Common myeloid progenitor, CD34-positive (primary cell): ENCODE measurements around the gene WDFY2.

Experiments
- CTCF ChIA-PET: fragments of 350-600 bp; sonication (Branson Sonifier 250); formaldehyde crosslinking; loops from one replicate; lab custom pipeline; 2021; ENCODE audit warnings: antibody characterized with exemption; lab: Charles Lee
- POLR2A ChIA-PET: fragments of 350-600 bp; sonication (Branson Sonifier 250); formaldehyde crosslinking; loops from one replicate; lab custom pipeline; 2021; ENCODE audit warnings: antibody characterized with exemption; lab: Charles Lee
- DNase-seq, 3 donors: peaks; one replicate each; pipeline versions ENCODE4 v3.0.0 to v3.0.0-alpha.2; 2013
- H3K27ac ChIP-seq, 2 experiments: 1 replicate in 1 of 2; 2 replicates in 1 of 2; pipeline ENCODE4 v1.7.0; 2013; ENCODE audit warnings: inconsistent platforms in 2 of 2, low read length in 2 of 2, mild to moderate bottlenecking in 2 of 2, low read depth in 1 of 2, moderate library complexity in 1 of 2; ENCODE audit not compliant: severe bottlenecking in 2 of 2, insufficient read depth in 1 of 2, poor library complexity in 1 of 2
- H3K27me3 ChIP-seq, 5 experiments: replicated peaks in 2 of 5; 1 replicate in 3 of 5; 2 replicates in 2 of 5; pipeline versions ENCODE4 v1.6.1 to v1.7.0; 2013; ENCODE audit warnings: low read length in 4 of 5, mild to moderate bottlenecking in 2 of 5, moderate library complexity in 2 of 5, inconsistent platforms in 1 of 5; ENCODE audit not compliant: insufficient read depth in 5 of 5, control insufficient read depth in 4 of 5
- H3K36me3 ChIP-seq, 4 experiments: 1 replicate in 2 of 4; 2 replicates in 2 of 4; pipeline versions ENCODE4 v1.6.1 to v1.7.0; 2013; ENCODE audit warnings: low read length in 3 of 4, control low read depth in 1 of 4, mild to moderate bottlenecking in 1 of 4; ENCODE audit not compliant: control insufficient read depth in 4 of 4, insufficient read depth in 4 of 4
- H3K4me1 ChIP-seq, 4 experiments: 1 replicate in 3 of 4; 2 replicates in 1 of 4; pipeline versions ENCODE4 v1.6.1 to v1.7.1; 2013; ENCODE audit warnings: low read length in 3 of 4, mild to moderate bottlenecking in 3 of 4, control low read depth in 1 of 4, inconsistent platforms in 1 of 4, moderate library complexity in 1 of 4; ENCODE audit not compliant: control insufficient read depth in 4 of 4, insufficient read depth in 4 of 4; ENCODE audit errors: control extremely low read depth in 1 of 4
- H3K4me3 ChIP-seq, 7 experiments: 1 replicate in 4 of 7; 2 replicates in 3 of 7; pipeline versions ENCODE4 v1.5.1 to v1.7.0; 2013; ENCODE audit warnings: mild to moderate bottlenecking in 7 of 7, low read length in 6 of 7, moderate library complexity in 6 of 7, inconsistent platforms in 2 of 7, low read depth in 2 of 7, control low read depth in 1 of 7; ENCODE audit not compliant: insufficient read depth in 4 of 7, control insufficient read depth in 1 of 7; ENCODE audit errors: extremely low read depth in 1 of 7
- H3K9me3 ChIP-seq, 5 experiments: 1 replicate in 4 of 5; 2 replicates in 1 of 5; pipeline versions ENCODE4 v1.6.1 to v1.7.1; 2013; ENCODE audit warnings: low read length in 4 of 5, mild to moderate bottlenecking in 2 of 5, inconsistent platforms in 1 of 5, low read depth in 1 of 5, moderate library complexity in 1 of 5; ENCODE audit not compliant: control insufficient read depth in 4 of 5, insufficient read depth in 2 of 5; ENCODE audit errors: control extremely low read depth in 1 of 5
- whole genome bisulfite sequencing: methylation state at CpG from one replicate; pipeline ENCODE4 v1.1.5; 2013; ENCODE audit not compliant: insufficient coverage; 5-methylcytosine and 5-hydroxymethylcytosine counted together

Gene WDFY2

GRCh38 chr13:51771418-51772104, 187.3 kb downstream of the WDFY2 start:
- WGBS: 98% methylated on average over 16 of the region's 17 CpGs

GRCh38 chr13:51772105-51772455, 187.8 kb downstream of the WDFY2 start:
- ChIA-PET CTCF (interaction anchor here (0.8 to 1.6 kb wide), 4 partner anchors 11 to 26 kb away, joined by 3 to 6 read pairs (median 4); no protein-coding TSS in a partner anchor), POLR2A (no interaction called here)
- H3K4me3 ChIP-seq: no peak overlapping the region
- H3K27ac ChIP-seq: no peak overlapping the region
- peaks cover 0 to 11% (median 7%) of the 10 kb centered on the region in 4 experiments for H3K36me3 ChIP-seq
- no peaks in the 10 kb centered on the region for H3K9me3 ChIP-seq
- no peaks in the 10 kb centered on the region for H3K27me3 ChIP-seq
- no peaks in the 10 kb centered on the region for H3K4me1 ChIP-seq
- WGBS: 93% methylated on average over 9 of the region's 9 CpGs
- no peak for DNase-seq

More at GRCh38 chr13:51771418-51772104, 187.3 kb downstream of the WDFY2 start:
- no peaks in the 10 kb centered on the region for H3K9me3 ChIP-seq
- no peak overlapping the region for H3K4me3 ChIP-seq
- H3K27me3 ChIP-seq: no peaks in the 10 kb centered on the region
- H3K27ac ChIP-seq: no peak overlapping the region
- H3K36me3 ChIP-seq: peaks cover 0 to 14% (median 11%) of the 10 kb centered on the region in 4 experiments
- ChIA-PET POLR2A (no interaction called here), CTCF (interaction anchor here (0.8 to 1.6 kb wide), 4 partner anchors 11 to 26 kb away, joined by 3 to 6 read pairs (median 4); no protein-coding TSS in a partner anchor)
- DNase-seq: no peak
- H3K4me1 ChIP-seq: no peaks in the 10 kb centered on the region

- WGBS: 98% methylated on average over 6 of the region's 6 CpGs
- CTCF ChIA-PET: interaction anchor here (1.6 kb wide), 1 partner anchor 25 kb away, joined by 6 read pairs; no protein-coding TSS in a partner anchor
Measured at GRCh38 chr13:51772781-51773180, 188.5 kb downstream of the WDFY2 start.

DNA sequence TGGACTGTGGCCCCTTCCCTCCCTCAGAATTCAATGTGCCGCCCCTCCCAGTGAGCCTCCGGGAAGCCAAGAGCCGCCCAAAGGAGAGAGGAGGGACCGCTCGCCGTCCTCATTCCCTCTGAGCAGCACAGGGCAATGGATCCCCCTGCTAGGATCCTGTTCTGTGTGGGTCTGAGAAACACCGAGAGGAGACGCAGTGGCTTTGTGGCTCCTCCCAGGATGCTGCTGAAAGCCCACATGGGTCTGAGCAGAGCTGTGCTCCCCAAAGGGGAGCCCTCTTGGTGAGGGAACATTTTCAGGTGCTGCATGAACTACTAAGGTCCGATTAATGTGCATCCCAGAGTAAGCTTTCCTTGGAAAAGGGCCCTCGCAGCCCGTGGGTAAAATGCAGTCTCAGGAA, 189.3 kb downstream of the WDFY2 start:
- CTCF ChIA-PET: no interaction called here
- no peak for DNase-seq
- H3K36me3 ChIP-seq: peaks cover 0 to 7% (median 0%) of the 10 kb centered on the region in 4 experiments
- H3K4me1 ChIP-seq: peaks cover 3 to 10% (median 9%) of the 10 kb centered on the region in 4 experiments
- no peaks in the 10 kb centered on the region for H3K9me3 ChIP-seq
- no peak overlapping the region for H3K4me3 ChIP-seq
- 87% methylated on average over 8 of the region's 11 CpGs for WGBS
- no peaks in the 10 kb centered on the region for H3K27me3 ChIP-seq
- H3K27ac ChIP-seq: no peak overlapping the region
- POLR2A ChIA-PET: no interaction called here

More at GRCh38 chr13:51772781-51773180, 188.5 kb downstream of the WDFY2 start:
- POLR2A ChIA-PET: interaction anchor here (0.7 kb wide), 1 partner anchor 31 kb away, joined by 3 read pairs; no protein-coding TSS in a partner anchor
- Histone ChIP-seq H3K4me1 (peaks cover 0 to 3% (median 2%) of the 10 kb centered on the region in 4 experiments), H3K4me3 (no peak overlapping the region), H3K36me3 (peaks cover 0 to 11% (median 4%) of the 10 kb centered on the region in 4 experiments), H3K9me3 (no peaks in the 10 kb centered on the region), H3K27ac (no peak overlapping the region), H3K27me3 (no peaks in the 10 kb centered on the region)
- DNase-seq: no peak

DNA sequence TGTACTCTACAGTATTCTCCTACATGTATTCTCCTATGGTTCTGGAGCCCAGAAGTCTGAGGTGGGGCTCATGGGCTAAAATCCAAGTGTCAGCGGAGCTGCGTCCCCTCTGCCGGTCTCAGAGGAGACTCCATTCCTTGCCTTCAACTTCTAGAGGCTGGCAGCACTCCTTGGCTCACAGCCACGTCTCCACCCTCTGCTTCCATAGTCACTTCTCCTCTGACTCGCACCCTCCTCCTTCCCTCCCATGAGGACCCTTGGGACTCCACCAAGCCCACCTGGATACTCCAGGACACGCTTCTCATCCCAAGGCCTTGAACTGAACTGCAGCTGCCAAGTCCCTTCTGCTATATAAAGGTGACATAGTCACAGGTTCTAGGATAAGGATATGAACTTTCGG, 191.9 kb downstream of the WDFY2 start:
- CTCF ChIA-PET: no interaction called here
- H3K4me3 ChIP-seq: no peak overlapping the region
- H3K27ac ChIP-seq: no peak overlapping the region
- peaks cover 3 to 18% (median 14%) of the 10 kb centered on the region in 4 experiments for H3K4me1 ChIP-seq
- no peaks in the 10 kb centered on the region for H3K9me3 ChIP-seq
- peaks cover 0 to 3% (median 0%) of the 10 kb centered on the region in 4 experiments for H3K36me3 ChIP-seq
- no peak for DNase-seq
- 84% methylated on average over 5 of the region's 7 CpGs for WGBS
- no peaks in the 10 kb centered on the region for H3K27me3 ChIP-seq
- POLR2A ChIA-PET: no interaction called here

DNA sequence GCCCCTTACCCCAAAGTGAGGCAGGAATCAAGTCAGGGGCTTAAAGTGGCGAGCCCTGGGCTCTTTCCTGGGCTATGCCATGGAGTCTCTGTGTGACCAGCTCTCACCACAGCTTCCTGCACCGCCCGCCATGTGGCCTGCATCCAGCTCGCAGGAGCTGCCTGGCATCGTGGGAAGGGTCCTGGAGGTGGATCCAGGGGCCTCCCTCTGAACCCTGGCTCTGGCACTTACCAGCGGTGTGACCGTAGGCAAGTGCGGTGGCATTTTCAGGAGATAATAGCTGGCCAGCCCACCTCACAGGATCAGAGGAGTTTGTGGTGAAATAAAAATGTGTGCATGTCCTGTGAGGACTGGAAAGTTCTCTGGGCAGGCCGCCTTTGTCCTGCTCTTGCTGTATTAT, 193.7 kb downstream of the WDFY2 start:
- no peaks in the 10 kb centered on the region for H3K27me3 ChIP-seq
- H3K9me3 ChIP-seq: no peaks in the 10 kb centered on the region
- H3K4me3 ChIP-seq: peak overlapping the region in 3 of 7 experiments; percentile 12 to 60 (median 48)
- ChIA-PET CTCF (interaction anchor here (0.8 to 12.0 kb wide), 4 partner anchors 18 to 344 kb away, joined by 3 to 160 read pairs (median 4); no protein-coding TSS in a partner anchor), POLR2A (interaction anchor here (0.6 to 1.3 kb wide), 3 partner anchors 11 to 324 kb away, joined by 3 to 7 read pairs (median 3); no protein-coding TSS in a partner anchor)
- H3K4me1 ChIP-seq: peaks cover 3 to 18% (median 14%) of the 10 kb centered on the region in 4 experiments
- no peak overlapping the region for H3K27ac ChIP-seq
- H3K36me3 ChIP-seq: no peaks in the 10 kb centered on the region
- WGBS: 49% methylated on average over 8 of the region's 9 CpGs
- no peak for DNase-seq

DNA sequence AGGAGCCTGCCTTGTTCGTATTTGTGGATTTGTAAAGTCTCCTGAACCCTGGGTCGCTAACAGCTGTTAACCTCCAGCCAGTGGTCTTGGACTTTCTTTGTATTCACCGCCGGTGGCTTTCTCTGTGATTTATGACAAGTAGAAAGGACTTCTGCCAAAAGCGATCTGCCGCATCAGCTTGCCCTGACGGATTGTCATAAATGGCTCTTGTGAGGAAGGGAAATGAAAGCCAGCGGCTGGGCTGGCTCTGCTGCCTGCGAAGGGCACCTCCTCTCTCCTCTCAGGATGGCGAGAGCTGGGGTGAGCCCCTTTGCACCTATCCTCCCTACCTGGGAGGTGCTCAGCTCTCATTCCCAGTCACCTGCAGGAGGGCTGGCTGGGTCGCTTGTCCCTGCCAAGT, 194.1 kb downstream of the WDFY2 start:
- Histone ChIP-seq H3K9me3 (no peaks in the 10 kb centered on the region), H3K36me3 (no peaks in the 10 kb centered on the region), H3K4me1 (peaks cover 3 to 18% (median 14%) of the 10 kb centered on the region in 4 experiments), H3K27ac (no peak overlapping the region), H3K4me3 (peak overlapping the region in 4 of 7 experiments; percentile 12 to 60 (median 47)), H3K27me3 (no peaks in the 10 kb centered on the region)
- WGBS: 0% methylated on average over 5 of the region's 11 CpGs
- ChIA-PET CTCF (interaction anchor here (0.8 to 12.0 kb wide), 5 partner anchors 17 to 345 kb away, joined by 3 to 160 read pairs (median 3); no protein-coding TSS in a partner anchor), POLR2A (interaction anchor here (1.0 to 1.3 kb wide), 2 partner anchors 11 to 325 kb away, joined by 3 to 7 read pairs; no protein-coding TSS in a partner anchor)
- peak in 2 of 3 donors; percentile 65 to 67 for DNase-seq
